ENCODE measurements around the gene LRP4.

Gene LRP4

DNA sequence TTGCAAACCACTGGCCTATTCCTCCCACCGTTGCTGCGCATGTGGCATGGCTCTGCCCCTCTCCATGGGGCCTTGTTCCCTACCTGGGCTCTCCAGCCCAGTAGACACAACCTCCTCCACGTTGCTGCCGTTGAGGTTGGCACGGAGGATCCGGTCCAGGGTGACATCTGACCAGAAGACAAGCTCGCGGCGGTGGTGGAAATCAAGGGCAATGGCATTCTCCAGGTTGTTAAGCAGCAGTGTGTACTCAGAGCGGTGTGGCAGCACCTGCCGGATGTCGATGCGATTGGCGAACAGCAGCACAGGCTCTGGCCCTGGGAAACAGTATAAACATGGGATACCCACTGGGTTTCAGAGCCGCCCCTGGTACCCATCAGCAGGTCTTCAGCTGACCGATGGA is 23.8 kb downstream of the LRP4 start:
- DNase-seq = no peak

DNA sequence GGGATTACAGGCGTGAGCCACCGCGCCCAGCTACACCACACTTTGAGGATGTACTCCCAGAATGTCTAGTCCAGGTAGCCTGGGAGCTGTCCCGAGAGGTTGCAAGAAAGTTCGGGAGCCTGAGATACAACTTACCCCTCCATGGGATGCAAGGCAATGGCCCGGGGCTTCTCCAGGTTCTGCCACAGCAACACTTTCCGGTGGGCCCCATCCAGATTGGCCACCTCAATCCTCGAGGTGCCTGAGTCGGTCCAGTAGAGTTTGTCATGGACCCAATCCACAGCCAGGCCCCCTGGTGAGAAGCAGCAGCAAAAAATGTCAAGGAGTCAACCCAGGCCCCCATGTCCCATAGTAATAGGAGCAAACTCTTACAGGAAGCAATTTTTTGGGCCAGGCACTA is 25.5 kb downstream of the LRP4 start:
- DNase-seq = no peak

DNA sequence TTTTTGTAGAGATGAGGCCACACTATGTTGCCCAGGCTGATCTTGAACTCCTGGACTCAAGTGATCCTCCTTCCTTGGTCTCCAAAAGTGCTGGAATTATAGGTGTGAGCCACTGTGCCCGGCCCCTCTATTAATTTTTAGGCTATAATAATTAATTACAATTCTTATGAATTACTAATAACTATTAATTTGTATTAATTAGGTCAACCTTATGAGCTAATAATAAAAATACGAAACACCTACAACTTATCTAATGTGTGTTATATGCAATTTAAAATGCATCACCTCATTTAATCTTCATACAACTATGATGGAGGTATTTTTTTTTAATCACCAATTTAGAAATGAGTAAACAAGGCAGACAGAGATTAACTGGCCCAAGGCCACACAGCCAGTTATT is 26.2 kb downstream of the LRP4 start:
- DNase-seq = no peak

DNA sequence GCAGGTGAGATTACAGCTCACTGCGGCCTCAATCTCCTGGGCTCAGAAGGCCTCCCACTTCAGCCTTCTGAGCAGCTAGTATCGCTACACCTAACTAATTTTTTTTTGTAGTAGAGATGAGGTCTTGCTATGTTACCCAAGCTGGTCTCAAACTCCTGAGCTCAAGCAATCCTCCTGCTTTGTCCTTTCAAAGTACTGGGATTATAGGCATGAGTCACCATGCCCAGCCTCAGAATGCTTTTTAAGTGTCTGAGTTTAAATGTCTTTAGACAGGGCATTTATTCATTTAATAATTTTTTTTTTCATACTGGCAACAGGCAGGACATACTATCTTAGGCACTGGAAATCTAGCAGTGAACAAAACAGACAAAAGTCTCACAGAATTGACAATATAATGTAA is 27.7 kb downstream of the LRP4 start:
- no peak for DNase-seq

DNA sequence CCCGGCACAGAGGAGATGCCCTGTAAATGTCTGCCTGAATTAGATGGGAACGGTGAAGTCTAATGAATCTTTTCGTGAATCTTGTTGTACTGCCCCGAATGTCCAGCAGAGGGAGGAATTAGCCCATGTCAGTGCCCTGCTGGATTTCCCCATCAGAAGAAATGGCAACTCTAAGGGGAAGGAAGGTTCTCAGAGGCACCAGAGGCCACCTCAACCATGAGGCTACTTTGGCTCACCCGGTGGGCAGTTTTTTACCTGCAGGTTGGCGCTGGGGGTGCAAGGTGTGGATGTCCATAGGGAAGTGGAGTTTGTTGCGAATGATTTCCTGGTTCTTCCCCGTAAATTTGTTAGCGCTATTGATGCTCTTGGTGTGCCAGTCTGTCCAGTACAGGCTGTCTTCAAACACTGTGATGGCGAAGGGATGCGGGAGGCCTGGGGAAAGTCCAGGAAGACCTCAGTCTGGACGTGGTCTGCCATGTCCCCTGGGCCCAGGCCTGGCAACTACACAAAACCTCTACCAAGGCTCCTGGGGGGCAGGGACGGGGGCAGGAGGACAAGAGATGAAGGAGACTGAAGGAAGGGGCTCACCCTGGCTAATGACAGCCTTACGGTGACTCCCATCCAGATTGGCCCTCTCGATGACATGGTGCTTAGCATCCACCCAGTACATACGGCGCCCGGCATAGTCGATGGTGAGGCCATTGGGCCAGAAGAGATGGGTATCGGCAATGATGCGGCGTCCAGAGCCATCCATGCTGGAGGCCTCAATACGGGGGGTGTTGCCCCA is 28.5 kb downstream of the LRP4 start:
- DNase-seq = peak; percentile 90

DNA sequence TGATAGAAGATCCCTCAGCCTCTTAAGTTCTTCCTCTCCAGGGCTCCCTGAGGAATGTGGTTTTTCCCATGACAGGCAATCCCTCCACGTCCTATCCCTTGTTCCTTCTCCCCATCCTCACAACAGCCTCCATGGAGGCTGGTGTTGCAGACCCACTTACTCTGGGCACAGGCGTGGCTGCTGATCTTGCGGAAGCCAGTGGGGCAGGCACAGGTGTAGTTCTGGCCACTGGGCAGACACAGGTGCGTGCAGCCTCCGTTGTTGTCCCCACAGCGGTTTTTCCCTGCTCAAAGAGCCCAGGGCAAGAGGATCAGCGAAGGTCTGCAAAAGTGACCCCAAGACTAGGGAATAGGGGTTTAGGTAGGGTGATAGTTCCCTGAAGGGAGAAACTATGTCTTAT is 29.1 kb downstream of the LRP4 start:
- DNase-seq = no peak

DNA sequence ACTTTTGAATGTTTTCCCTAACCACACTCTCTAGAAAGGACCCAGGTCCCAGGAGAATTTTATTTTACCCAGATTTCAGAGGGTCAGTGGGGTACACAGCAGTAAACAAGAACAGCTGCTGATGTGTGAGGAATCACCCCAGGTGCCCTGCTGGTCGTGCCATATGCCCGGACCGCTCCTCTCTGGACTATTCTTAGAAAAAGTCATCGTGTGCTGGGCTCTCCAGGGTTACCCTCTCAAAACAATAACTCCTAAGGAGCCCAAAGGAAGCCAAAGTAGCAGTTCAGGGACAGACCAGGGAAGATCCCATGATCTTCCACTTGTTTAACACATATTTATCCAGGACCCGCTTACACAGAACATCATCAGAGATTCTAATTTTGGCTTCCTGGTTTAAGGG is 29.7 kb downstream of the LRP4 start:
- no peak for DNase-seq

DNA sequence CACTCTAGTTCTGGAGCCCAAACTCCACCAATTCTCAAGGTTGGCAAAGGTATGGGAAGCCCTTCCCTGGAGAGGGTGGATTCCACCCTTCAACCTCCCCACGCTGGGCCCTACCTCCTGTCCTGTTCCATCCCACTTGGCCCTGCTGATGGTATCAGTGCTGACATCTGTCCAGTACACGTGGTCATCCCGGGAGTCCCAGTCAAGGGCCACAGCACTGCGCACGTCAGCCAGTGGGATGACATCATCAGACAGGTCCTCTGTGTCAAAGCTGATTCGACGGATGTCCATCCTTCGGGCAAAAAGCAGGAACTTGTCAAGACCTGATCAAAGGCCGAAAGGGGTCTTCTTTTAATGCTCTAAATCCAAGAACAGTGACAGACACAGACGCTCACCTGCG is 32.1 kb downstream of the LRP4 start:
- DNase-seq = no peak

DNA sequence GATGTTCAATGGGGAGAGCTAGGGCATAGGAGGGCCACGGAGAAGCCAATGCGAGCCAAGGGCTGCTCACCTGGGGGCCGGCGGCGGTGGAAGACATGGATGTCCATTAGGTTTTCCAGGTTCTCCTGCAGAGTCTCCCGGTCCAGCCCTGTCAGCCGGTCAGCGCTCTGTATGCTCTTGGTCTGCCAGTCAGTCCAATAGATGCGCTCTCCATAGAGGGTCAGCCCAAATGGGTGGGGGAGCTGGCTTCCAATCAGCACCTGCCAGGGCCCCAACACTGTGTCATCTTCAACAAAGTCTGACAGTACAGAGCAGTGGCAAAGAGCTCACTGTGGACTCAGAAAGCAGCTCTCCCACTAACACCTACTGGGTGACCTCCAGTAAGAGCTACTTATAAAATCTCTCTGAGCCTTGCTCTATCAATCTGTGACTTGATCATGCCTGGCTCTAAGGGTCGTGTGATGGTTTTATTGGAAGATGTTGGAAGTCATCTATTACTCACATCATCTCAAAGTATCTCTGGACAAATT is 39.2 kb downstream of the LRP4 start:
- no peak for DNase-seq

DNA sequence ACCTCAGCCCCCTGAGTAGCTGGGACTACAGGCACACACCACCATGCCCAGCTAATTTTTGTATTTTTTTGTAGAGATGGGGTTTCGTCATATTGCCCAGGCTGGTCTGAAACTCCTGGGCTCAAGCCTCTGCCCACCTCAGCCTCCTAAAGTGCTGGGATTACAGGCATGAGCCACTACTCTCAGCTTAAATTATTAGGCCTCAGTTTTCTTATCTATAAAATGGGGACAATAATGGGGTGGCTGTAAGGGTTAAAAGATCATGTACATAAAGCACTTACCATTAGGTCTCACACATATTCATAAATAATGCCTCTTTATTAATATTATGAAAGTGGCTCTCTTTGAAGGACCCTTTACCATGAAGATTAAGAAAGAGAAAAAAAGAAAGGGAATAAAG is 40.8 kb downstream of the LRP4 start:
- no peak for DNase-seq

DNA sequence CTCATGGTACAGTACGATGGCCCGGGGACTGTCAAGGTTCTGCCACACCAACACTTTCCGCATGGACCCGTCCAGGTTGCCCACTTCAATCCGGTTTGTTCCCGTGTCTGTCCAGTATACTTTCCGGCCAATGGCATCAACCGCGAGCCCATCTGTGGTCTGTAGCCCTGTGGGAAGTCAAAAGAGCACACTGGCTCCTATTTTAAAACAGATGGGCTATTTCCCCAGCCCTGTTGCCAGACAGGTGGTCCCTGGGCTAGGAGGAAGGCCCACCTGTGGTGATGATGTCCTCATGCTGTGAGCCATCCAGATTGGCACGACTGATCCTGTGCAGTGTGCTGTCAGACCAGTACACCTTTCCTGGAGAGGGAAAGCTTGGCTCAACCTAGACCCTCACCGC is 41.9 kb downstream of the LRP4 start:
- DNase-seq = no peak

DNA sequence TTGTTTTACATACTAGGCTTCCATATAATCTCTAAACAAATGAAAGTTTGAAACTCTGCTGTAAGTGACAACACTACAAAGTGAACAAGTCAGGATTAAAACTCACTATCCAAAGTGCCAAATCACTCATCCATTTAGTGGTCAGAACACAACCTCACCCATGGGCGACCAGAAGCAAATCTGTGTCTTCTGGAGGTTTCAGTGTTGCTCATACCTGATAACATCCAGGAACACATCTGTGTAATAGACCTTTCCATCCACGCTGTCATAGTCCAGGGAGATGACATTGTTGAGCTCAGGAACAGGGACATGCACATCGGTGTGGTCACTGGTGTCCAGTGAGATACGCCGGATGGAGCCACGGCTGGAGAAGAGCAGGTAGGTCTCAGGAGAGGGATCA is 43.8 kb downstream of the LRP4 start:
- DNase-seq = no peak

DNA sequence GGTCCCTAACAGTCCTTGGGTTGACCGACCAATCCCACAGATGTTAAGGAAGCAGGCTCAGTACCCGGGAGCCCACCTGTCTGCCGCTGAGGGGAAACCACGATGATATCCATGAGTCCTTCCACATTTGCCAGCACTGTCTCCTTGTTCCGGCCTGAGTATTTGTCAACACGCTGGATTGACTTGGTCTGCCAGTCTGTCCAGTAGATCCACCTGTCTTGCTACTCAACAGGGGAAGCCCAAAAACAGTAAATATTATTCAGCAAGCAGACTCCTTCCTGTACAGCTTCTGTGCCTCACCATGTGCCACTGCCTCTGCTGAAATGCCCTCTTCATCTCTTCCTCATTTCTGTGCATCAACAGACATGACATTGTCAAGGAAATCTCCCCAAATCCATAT is 49.4 kb downstream of the LRP4 start:
- DNase-seq = no peak

DNA sequence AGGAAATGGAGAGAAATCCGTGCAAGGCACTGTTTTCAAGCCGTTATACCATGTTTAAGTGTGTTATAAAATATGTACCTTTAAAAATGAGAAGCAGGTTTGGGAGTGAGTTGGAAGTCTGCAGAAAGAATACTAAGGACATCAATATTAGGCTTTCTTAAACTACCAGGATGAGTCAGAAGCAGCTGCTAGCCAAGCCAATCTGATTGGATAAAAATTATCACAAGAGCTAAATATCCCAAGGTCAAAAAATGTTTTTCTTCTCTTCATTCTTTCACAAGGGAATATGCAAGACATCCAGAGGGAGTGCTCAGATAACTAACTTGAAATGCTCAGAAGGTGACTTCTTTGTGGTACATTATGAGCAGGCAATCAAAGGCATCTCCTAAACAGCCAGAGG is 53.0 kb downstream of the LRP4 start:
- DNase-seq = no peak

DNA sequence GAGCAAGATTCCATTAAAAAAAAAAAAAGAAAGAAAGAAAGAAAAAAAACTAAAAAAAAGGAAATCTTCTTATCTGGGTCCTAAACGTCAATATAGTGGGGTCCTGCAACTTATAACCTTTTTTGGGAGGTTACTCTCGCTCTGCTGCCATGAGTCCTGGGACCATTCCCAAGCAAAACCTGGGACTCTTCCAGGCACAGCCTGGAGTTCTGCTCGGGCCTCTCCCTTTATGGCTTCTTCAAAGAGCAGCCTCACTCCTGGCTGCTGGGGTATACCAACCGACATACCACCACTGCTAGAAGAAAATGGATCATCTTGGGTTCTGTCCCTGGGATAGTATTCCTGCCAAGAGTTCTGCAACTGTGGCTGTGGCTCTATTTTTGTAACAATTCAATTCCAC is 58.1 kb downstream of the LRP4 start:
- no peak for DNase-seq

DNA sequence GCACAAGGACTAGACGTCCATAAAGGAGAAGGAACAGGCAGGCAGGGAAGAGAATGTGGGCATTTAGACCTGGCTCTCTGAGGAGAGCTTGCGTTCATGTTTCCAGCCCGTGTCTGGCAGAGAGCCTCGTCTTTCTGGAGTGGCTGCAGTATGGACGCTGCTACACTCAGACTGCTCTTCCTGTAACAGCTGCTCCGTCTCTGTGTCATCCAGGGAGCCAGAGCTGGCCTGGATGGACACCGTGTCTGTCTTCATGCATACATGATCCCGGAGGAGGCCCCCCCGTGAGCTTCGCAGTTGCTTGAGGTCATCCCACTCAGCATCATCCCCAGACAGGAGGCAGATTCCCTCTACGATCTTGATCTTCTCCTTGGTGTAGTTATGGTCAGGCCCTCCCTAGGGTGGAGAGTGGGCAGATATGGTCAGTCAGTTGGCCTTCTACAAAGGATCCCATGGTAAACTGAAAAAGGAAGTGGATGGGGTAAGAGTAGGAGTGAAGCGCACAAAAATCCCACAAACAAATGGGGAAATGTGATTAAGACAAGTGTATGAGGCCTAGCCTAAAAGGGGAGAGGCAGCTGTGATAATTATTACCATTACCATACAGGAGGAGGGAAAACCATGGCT is 59.3 kb downstream of the LRP4 start:
- peak; percentile 6 for DNase-seq

DNA sequence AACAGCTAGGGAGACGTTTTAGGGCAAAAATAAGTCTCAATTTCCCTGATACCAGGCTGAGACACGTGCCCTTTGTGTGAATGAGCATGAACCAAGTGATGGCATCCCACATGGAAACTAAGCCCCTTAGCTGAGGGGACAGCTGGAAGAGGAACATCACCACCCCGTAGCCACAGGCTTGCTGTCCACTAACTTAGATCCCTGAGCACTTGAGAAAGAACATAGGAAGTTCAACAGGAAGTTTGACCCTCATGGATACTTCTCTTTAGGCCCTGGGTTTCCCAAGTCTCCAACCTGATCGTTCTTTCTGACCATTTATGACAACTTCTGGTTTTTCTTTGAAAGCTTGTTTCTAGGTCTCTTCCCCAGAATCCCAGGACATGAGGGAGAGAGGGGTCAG is 60.7 kb downstream of the LRP4 start:
- DNase-seq = no peak

DNA sequence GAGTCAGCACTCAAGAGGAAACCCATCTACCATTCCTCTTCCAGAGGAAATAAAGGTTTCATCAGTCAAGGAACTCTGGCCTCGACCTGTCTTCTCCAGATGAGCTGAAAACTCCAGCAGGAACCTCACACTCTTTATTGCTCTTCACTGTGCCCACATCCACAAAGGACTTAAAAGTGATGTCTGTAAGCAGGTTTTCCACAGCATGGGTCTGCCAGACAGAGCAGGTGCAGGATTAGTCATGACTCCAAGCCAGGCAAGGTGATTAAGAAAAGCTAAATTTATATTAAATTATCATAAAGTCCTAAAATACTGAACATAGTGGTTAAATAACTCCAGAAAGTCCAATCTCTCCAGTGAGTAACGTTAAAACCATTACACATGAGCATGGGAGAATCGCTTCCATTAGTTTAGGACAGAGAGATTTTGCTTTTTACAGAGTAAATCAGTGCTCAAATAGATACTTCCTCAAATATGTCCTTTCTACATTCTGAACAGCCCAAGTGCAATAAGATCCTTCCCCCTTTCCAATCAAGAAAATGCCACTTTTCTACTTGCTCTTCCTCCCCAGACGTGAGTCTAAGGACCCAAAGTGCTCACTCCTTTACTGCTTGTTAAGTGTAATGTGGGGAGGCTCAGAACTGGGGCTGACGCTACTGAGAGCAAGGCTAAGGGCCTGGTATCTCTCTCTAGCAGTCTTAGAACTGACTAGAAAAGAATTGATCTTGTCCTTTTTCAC is 61.6 kb downstream of the LRP4 start:
- peak; percentile 21 for DNase-seq

DNA sequence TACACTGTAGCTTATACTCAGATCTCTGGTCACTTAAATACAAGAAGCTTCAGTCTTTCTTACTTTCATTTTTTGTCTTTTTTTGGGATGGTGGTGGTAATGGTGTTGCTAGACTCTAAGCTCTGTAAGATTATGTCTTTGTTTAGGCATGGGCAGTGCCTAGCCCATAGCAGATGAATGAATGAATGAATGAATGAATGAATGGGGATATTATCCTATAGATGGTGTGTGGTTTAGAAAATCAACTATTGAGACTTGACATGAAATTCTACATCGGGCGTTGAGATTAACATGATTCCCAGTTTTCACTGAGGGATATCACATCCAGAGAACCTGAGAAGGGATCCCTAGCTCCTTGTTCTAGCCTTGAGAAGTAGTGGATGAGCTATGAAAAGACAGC is 62.5 kb downstream of the LRP4 start:
- DNase-seq = no peak

DNA sequence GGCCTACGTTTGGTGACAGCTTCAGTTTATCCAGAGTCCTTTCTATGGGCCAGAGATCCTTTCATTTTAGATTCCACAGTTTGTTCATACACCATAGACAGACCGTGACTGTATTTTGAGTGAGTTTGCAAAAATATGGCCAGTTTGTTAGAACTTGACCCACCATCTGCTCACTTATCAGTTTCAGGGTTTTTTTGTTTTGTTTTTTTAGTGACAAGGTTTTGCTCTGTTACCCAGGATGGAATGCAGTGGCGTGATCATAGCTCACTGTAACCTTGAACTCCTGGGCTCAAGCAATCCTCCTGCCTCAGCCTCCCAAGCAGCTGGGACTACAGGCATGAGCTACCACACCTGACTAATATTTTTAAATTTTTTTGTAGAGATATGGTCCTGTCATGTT is 63.2 kb downstream of the LRP4 start:
- DNase-seq = no peak

DNA sequence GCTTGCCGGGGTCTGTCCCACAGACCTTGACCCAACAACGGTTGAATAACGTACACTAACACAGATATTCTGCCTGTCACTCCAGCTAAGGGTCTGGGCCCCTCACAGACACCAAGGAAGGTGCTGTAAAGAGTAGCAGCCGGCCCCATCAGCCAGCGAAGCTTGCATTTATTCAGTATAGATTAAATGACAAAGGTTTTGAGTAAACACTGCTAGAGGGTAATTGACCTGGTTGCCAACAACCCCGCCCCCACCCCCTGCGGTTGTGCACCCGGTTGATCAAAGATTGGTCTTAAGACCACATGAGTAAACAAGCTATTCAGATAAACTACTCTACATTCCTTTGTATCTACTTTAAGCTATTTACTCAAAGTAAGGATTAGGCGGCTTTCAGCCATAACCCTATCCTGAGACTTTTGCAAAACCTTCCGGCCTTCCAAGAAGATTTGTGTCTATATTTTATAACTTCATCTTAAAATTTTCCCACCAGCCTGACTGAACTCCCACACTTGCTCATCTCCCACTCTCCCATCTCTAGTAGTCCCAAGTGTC is 67.4 kb downstream of the LRP4 start:
- no peak for DNase-seq

DNA sequence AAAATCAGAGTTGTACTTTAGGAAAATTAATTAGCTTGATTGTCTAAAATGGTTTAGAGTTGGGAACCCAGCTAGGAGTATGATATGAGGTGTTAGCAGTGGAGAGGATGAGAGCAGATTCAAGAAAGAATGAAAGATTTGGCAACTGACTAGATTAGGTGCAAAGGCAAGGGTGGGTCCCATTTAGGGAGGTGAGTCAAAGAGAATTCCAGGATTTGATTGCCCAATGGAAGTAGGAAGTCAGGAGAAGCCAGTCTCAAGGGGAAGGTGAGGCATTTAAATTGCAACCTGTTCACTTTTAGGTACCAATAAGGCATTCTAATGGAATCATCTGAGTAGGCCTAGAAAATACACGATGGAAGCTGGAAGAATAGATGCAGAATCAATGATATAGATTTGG is 68.7 kb downstream of the LRP4 start:
- DNase-seq = no peak

DNA sequence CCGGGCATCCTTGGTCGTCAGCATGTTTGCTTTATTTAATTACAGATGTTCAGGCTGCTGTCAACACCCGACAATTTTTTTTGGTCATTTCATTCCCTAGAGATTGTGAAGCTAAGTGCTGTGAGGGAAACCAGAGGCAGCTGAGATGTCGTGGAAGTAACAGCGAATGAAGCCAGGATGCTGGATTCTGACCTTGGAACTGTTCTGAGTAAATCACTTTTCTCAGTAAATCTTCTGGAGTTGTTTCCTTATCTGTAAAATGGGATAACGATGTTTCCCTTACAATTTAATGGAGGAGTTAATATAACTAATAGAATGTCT is 71.9 kb downstream of the LRP4 start:
- no peak for DNase-seq
